ENCODE measurements around the gene UTP18. TPM values are rescaled to one million over a fixed set of nuclear protein-coding genes. Genes with fewer than 3 reads are reported as not detected.

Gene UTP18
- total RNA-seq, 1 donor: 41.8 TPM

- no peak for TF ChIP-seq CTCF (IDR thresholded peaks at IDR 0.05; ENCODE audit: insufficient read depth, low read length)
- H3K4me3 ChIP-seq (ENCODE audit: low read depth, low read length): no peak overlapping the region
- DNase-seq (ENCODE audit: low read depth): no peak
Observed at GRCh38 chr17:51229889-51230288, 30.5 kb upstream of the UTP18 start.

GRCh38 chr17:51230306-51230705 lies 30.0 kb upstream of the UTP18 start:
- no peak for TF ChIP-seq CTCF (IDR thresholded peaks at IDR 0.05; ENCODE audit: insufficient read depth, low read length)
- DNase-seq (ENCODE audit: low read depth): no peak

GRCh38 chr17:51231999-51232398 lies 28.3 kb upstream of the UTP18 start:
- DNase-seq (ENCODE audit: low read depth): no peak
- no peak for TF ChIP-seq CTCF (IDR thresholded peaks at IDR 0.05; ENCODE audit: insufficient read depth, low read length)

More at GRCh38 chr17:51230306-51230705, 30.0 kb upstream of the UTP18 start:
- H3K4me3 ChIP-seq (ENCODE audit: low read depth, low read length): no peak overlapping the region

GRCh38 chr17:51234162-51234561 lies 26.2 kb upstream of the UTP18 start:
- no peak overlapping the region for H3K4me3 ChIP-seq (ENCODE audit: low read depth, low read length)
- no peak for TF ChIP-seq CTCF (IDR thresholded peaks at IDR 0.05; ENCODE audit: insufficient read depth, low read length)
- no peak for DNase-seq (ENCODE audit: low read depth)

More at GRCh38 chr17:51231999-51232398, 28.3 kb upstream of the UTP18 start:
- H3K4me3 ChIP-seq (ENCODE audit: low read depth, low read length): no peak overlapping the region

GRCh38 chr17:51238255-51238887 lies 22.0 kb upstream of the UTP18 start:
- H3K4me3 ChIP-seq (ENCODE audit: low read depth, low read length): no peak overlapping the region
- DNase-seq (ENCODE audit: low read depth): no peak
- no peak for TF ChIP-seq CTCF (IDR thresholded peaks at IDR 0.05; ENCODE audit: insufficient read depth, low read length)

GRCh38 chr17:51240275-51240674 lies 20.1 kb upstream of the UTP18 start:
- no peak for DNase-seq (ENCODE audit: low read depth)
- TF ChIP-seq CTCF (IDR thresholded peaks at IDR 0.05; ENCODE audit: insufficient read depth, low read length): no peak
- no peak overlapping the region for H3K4me3 ChIP-seq (ENCODE audit: low read depth, low read length)

- no peak for DNase-seq (ENCODE audit: low read depth)
- H3K4me3 ChIP-seq (ENCODE audit: low read depth, low read length): no peak overlapping the region
- no peak for TF ChIP-seq CTCF (IDR thresholded peaks at IDR 0.05; ENCODE audit: insufficient read depth, low read length)
Observed at GRCh38 chr17:51244041-51244440, 16.3 kb upstream of the UTP18 start.

Data from fibroblast of the aortic adventitia (primary cell).